GM18909 (cell line): ENCODE measurements around the gene NUDT5.
"Not testable (repeated sequence)": the region's sequence is repeated elsewhere in the genome, so short reads cannot be mapped to it uniquely, and the experiment has no call there.

Source experiments
- ATAC-seq: cut with Tn5 transposase; IDR thresholded peaks from one replicate; pipeline ENCODE4 v1.9.1; 2021; ENCODE audit warnings: mild to moderate bottlenecking; ENCODE audit not compliant: unreplicated experiment, poor library complexity

The NUDT5 gene

GRCh38 chr10:12207114-12207513, 11.4 kb upstream of the NUDT5 start:
- ATAC-seq: no peak

- no peak for ATAC-seq
Observed at GRCh38 chr10:12205082-12205481, 9.4 kb upstream of the NUDT5 start.

- no peak for ATAC-seq
Observed at GRCh38 chr10:12202226-12202625, 6.5 kb upstream of the NUDT5 start.

GRCh38 chr10:12201543-12201942, 5.9 kb upstream of the NUDT5 start:
- ATAC-seq: no peak

GRCh38 chr10:12200850-12201249, 5.2 kb upstream of the NUDT5 start:
- ATAC-seq: no peak

GRCh38 chr10:12198156-12198555, 2.5 kb upstream of the NUDT5 start:
- ATAC-seq: no peak

GRCh38 chr10:12196531-12197211, 980 bp upstream of the NUDT5 start:
- ATAC-seq: no peak

GRCh38 chr10:12195281-12195602, 449 bp downstream of the NUDT5 start:
- ATAC-seq: peak; percentile 17

GRCh38 chr10:12194752-12195271, 879 bp downstream of the NUDT5 start:
- no peak for ATAC-seq

- no peak for ATAC-seq
Observed at GRCh38 chr10:12193193-12193592, 2.5 kb downstream of the NUDT5 start.

GRCh38 chr10:12191715-12192114, 4.0 kb downstream of the NUDT5 start:
- no peak for ATAC-seq

GRCh38 chr10:12189426-12189825, 6.3 kb downstream of the NUDT5 start:
- no peak for ATAC-seq

GRCh38 chr10:12188656-12189055, 7.0 kb downstream of the NUDT5 start:
- no peak for ATAC-seq

- no peak for ATAC-seq
Observed at GRCh38 chr10:12187321-12187905, 8.3 kb downstream of the NUDT5 start.

GRCh38 chr10:12186323-12186722, 9.4 kb downstream of the NUDT5 start:
- ATAC-seq: no peak

- ATAC-seq: no peak
Observed at GRCh38 chr10:12184165-12184564, 11.5 kb downstream of the NUDT5 start.

GRCh38 chr10:12181065-12181775, 14.5 kb downstream of the NUDT5 start:
- ATAC-seq: no peak

GRCh38 chr10:12180221-12180974, 15.3 kb downstream of the NUDT5 start:
- ATAC-seq: no peak

GRCh38 chr10:12179606-12180170, 16.0 kb downstream of the NUDT5 start:
- ATAC-seq: no peak

- no peak for ATAC-seq
Observed at GRCh38 chr10:12177642-12178041, 18.0 kb downstream of the NUDT5 start.

- not testable (repeated sequence) for ATAC-seq
Observed at GRCh38 chr10:12171512-12171911, 24.2 kb downstream of the NUDT5 start.
